ENCODE measurements around the gene GPATCH1.
A peak's percentile ranks its signal among the peaks of the same experiment; 100 is the strongest.
"Not testable (repeated sequence)": the region's sequence is repeated elsewhere in the genome, so short reads cannot be mapped to it uniquely, and the experiment has no call there.

Gene GPATCH1

GRCh38 chr19:33158365-33158764 lies 77.4 kb downstream of the GPATCH1 start:
- no peak for DNase-seq (ENCODE audit: low read depth, low spot score)

DNA sequence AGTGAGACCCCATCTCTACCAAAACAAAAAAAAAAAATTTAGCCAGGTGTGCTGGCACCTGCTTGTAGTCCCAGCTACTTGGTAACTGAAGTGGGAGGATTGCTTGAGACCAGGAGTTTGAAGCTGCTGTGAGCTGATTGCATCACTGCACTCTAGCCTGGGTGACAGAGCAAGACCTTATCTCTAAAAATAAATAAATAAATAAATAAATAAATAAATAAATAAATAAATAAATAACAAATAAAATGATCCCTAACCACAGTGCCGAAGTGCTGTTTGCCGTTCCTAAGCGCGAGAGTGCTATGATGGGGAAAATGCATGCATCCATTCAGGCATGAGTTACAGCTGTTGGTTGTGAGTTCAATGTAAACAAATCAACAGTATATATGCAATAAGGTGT lies 78.2 kb downstream of the GPATCH1 start:
- no peak for DNase-seq (ENCODE audit: low read depth, low spot score)

DNA sequence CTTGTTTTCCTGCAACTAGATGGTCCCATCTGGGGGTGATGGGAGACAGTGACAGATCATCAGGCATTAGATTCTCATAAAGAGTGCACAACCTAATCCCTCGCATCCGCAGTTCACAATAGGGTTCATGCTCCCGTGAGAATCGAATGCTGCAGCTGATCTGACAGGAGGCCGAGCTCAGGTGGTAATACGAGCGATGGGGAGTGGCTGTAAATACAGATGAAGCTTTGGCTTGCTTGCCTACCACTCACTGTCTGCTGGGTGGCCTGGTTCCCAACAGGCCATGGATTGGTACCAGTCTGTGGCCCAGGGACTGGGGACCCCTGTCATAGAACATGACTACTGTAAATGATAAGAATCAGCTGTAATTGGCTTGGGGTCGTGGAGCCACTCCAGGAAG lies 78.9 kb downstream of the GPATCH1 start:
- no peak for DNase-seq (ENCODE audit: low read depth, low spot score)

GRCh38 chr19:33161201-33161600 lies 80.2 kb downstream of the GPATCH1 start:
- DNase-seq (ENCODE audit: low read depth, low spot score): no peak

- no peak for DNase-seq (ENCODE audit: low read depth, low spot score)
Measured at GRCh38 chr19:33163481-33163880, 82.5 kb downstream of the GPATCH1 start.

GRCh38 chr19:33166037-33166436 lies 85.1 kb downstream of the GPATCH1 start:
- DNase-seq (ENCODE audit: low read depth, low spot score): not testable (repeated sequence)

GRCh38 chr19:33167438-33167837 lies 86.5 kb downstream of the GPATCH1 start:
- no peak for DNase-seq (ENCODE audit: low read depth, low spot score)

GRCh38 chr19:33168528-33168927 lies 87.5 kb downstream of the GPATCH1 start:
- no peak for DNase-seq (ENCODE audit: low read depth, low spot score)

GRCh38 chr19:33171222-33171795 lies 90.3 kb downstream of the GPATCH1 start:
- DNase-seq (ENCODE audit: low read depth, low spot score): no peak

DNA sequence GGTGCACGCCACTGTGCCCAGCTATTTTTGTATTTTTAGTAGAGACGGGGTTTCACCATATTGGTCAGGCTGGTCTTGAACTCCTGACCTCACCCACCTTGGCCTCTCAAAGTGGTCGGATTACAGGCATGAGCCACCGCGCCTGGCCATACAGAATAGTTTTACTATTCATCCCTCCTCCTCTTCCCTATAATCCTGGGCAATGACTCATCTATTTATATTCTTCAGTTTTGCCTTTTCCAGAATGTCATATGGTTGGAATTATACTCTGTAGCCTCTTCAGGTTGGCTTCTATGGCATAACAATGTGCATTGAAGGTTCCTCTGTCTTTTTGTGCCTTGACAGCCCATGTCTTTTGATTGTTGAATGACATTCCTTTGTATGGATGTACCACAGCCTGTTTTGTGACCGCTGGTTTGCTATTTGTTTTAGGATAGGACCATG lies 91.0 kb downstream of the GPATCH1 start:
- no peak for DNase-seq (ENCODE audit: low read depth, low spot score)

- DNase-seq (ENCODE audit: low read depth, low spot score): no peak
Measured at GRCh38 chr19:33174186-33174585, 93.2 kb downstream of the GPATCH1 start.

- DNase-seq (ENCODE audit: low read depth, low spot score): no peak
Measured at GRCh38 chr19:33175156-33175782, 94.3 kb downstream of the GPATCH1 start.

- peak; percentile 67 for DNase-seq (ENCODE audit: low read depth, low spot score)
Measured at GRCh38 chr19:33175886-33176669, 95.1 kb downstream of the GPATCH1 start.

GRCh38 chr19:33176670-33177416 lies 95.9 kb downstream of the GPATCH1 start:
- DNase-seq (ENCODE audit: low read depth, low spot score): peak; percentile 100

DNA sequence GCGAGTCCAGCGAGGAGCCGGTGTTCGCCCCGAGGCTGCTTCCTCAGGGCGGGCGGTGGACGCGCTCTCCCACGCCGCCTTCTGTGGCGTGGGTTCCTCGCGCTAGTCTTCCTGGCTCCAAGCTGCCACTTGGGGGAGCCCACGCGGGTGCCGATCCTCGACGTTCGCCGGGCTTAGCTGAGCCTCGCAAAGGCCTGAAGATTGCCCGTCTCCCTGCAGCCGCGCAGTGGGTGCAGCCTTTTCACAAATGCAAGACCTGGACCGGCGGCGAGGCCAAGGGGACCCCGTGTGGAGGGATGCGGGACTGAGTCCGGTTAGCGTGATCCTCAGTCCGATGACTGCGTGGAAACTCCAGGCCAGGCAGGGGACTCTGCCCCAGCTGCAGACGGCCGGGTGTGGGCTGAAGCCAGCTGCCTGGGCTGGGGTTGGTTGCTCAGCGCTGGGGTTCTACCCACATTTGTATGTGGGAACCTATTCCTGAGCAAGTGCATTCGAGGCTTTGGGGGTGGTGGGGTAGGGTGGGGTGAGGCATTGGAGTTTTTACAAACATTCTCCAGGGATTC lies 96.5 kb downstream of the GPATCH1 start:
- no peak for DNase-seq (ENCODE audit: low read depth, low spot score)
